ENCODE results near the gene SLC6A3.

DNA sequence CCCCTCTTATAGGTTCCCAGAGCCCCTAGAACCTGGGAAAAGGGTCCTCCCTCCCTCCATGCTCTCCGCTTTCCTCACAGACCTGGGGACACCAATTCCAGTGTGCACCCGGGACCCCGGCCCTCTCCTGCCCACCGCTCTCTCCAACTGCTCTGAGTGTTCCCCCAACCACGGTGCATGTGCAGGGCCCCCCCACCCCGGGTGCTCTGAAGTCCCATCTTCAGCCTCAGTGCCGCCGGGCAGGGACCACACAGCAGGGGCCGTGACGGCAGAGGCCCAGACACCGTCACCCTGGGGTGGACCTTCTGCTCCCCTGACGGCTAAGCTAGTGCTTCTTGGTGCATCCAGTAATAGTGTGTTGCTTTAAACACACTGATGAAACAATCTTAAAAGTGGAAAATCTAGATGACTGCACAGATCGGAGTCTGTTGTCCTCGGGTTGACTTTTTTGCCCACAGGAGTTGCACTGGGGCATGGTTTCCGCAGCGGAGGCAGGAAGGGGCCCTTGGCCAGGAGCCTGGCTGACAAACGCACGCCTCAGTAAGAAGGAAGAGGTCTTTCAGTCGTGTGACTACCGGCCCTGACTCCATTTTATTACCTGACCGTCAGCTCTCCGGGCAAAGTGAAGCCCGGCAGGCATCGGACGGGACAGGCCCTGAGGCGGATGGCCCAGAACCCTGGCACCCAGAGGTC is 36.2 kb upstream of the SLC6A3 start:
- TF ChIP-seq, protein P1, sequence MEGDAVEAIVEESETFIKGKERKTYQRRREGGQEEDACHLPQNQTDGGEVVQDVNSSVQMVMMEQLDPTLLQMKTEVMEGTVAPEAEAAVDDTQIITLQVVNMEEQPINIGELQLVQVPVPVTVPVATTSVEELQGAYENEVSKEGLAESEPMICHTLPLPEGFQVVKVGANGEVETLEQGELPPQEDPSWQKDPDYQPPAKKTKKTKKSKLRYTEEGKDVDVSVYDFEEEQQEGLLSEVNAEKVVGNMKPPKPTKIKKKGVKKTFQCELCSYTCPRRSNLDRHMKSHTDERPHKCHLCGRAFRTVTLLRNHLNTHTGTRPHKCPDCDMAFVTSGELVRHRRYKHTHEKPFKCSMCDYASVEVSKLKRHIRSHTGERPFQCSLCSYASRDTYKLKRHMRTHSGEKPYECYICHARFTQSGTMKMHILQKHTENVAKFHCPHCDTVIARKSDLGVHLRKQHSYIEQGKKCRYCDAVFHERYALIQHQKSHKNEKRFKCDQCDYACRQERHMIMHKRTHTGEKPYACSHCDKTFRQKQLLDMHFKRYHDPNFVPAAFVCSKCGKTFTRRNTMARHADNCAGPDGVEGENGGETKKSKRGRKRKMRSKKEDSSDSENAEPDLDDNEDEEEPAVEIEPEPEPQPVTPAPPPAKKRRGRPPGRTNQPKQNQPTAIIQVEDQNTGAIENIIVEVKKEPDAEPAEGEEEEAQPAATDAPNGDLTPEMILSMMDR (conservative IDR thresholded peaks at IDR 0.05; ENCODE audit: low read depth, low read length), result no peak
- TF ChIP-seq EZH2 (IDR thresholded peaks at IDR 0.05; ENCODE audit: borderline replicate concordance, low read depth, low read length, poor library complexity, severe bottlenecking), result no peak
